ENCODE results near the gene ARSI. TPM values are rescaled to one million over a fixed set of nuclear protein-coding genes. Genes with fewer than 3 reads are reported as not detected.

Gene ARSI
- polyA plus RNA-seq, 10 donors, result 3.4 to 10.2 (median 6.1) TPM

- no peak for DNase-seq
Measured at GRCh38 chr5:150295172-150295634, 7.5 kb downstream of the ARSI start.

DNA sequence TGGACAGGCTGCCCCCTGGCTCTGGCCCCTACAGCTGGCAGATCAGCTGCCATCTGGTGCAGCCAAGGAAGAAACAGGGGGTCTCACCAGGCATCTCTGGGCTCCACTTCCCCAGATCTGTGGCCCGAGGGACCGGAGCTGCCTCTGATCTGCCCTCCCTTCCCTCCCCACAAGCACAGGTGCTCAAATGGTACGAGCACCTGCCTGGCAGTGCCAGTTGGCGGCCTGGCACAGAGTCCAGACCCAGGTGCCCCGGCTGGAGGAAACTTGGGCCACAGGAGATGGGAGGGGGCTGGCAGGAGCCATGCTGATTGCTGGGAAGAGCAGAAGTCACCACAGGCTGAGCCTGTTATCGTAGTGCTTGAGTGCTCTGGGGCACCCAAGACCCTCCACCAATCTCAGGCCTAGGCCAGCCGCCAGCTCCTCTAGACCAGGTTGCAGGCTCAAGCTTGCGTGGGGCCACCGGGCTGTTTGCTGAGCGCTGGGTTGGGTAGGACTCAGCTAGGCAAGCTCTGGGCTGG lies 8.1 kb downstream of the ARSI start:
- DNase-seq, result no peak

GRCh38 chr5:150293091-150293941 lies 9.4 kb downstream of the ARSI start:
- DNase-seq, result no peak

GRCh38 chr5:150291388-150292385 lies 11.0 kb downstream of the ARSI start:
- DNase-seq, result no peak

GRCh38 chr5:150289551-150290390 lies 12.9 kb downstream of the ARSI start, which contains the start of gene CAMK2A:
TSS of gene CAMK2A (minus strand) at chr5:150289773. CDS start at chr5:150289625, 148 bp downstream.
- no peak for DNase-seq

DNA sequence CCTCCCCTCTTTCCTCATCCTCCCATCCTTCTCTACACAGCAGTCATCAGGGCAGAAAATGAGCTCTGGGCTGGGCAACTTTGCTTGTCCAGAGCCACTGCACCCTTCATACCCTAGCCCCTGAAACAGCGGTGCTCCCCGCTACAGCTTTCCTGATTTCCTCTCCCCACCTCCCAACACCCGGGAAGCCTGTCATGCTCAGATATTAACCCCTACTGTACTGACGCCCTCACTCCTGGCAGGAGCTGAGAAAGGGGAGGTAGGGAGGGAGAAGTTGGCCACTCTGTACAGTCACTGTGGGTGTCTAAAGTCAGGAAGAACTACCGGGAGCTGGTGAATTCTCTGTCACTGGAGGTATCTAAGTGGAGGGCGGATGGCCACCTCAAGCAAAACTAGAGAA lies 13.9 kb downstream of the ARSI start:
- no peak for DNase-seq

DNA sequence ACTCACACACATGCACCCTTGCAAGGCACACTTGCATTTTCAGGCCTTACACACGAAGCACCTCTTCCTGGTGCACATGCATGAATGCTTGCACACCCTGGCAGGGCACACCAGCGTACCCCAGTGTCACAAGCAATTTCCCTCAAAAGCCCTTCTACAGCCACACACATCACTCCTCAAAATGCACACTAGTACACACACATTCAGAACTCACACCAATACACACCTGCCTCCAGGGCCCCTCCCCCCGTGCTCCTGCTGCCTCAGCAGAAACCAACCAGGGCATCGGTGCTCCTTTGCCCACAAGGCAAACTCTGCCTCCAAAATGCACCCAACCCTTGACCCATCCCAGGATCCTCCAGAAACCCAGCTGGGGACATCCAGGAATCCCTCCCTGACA lies 14.3 kb downstream of the ARSI start:
- no peak for DNase-seq

- no peak for DNase-seq
Measured at GRCh38 chr5:150286820-150287219, 15.9 kb downstream of the ARSI start.

- DNase-seq, result no peak
Measured at GRCh38 chr5:150285114-150285513, 17.6 kb downstream of the ARSI start.

DNA sequence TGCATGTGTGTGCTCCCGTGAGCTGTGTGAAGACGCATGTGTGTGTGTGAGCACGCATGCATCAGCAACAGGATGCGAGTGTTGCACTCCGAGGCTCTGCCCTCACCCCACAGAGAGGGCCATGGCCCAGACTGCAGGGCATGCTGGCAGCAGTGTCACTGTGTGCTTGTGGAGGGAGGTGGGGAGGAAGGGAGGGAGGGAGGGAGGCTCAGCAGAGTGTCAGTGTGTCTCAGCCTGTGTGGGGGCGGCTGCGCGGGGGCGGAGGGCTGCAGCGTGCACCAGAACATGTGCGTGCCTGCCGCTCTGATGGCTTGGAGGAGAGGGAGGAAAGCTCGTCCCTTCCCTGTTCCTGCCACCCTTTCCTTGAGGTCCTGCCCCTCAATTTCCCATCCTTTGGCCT lies 18.4 kb downstream of the ARSI start:
- DNase-seq, result no peak

DNA sequence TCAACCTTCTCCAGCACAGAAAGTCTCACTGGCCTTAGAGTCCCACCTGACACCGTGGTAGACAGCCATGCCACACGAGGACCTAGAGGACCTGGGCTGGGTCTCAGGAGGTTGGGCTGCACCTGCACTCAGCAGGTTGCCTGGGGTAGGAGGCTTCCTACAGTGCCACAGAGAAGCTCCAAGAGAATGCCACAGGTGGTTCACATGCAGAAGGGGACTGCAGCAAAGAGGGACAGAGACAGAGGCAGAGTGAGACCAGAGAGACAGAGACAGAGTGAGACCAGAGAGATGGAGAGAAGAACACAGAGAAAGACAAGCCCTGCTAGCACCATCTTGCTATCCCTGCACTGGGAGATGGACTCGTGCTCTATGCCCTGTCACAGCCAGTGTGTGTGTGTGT lies 18.8 kb downstream of the ARSI start:
- no peak for DNase-seq

DNA sequence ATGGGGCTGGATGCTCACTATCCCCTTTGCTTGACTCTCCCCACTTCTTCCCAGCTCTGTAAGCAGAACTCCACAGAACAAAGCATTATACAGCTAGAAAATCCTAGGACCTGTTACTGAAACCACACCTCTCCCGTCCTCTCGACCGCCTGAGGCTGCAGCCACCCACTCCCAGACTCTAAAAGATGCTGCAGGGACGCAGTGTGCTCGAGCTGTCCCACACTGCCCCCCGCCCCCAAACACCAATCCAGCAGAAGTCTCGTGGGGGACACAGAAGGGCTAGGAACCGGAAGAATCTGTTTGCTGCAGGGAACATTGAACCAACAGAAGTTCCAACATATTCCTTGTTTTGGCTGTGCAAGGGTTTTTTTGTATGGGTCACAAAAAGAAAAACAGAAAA lies 20.7 kb downstream of the ARSI start:
- no peak for DNase-seq

DNA sequence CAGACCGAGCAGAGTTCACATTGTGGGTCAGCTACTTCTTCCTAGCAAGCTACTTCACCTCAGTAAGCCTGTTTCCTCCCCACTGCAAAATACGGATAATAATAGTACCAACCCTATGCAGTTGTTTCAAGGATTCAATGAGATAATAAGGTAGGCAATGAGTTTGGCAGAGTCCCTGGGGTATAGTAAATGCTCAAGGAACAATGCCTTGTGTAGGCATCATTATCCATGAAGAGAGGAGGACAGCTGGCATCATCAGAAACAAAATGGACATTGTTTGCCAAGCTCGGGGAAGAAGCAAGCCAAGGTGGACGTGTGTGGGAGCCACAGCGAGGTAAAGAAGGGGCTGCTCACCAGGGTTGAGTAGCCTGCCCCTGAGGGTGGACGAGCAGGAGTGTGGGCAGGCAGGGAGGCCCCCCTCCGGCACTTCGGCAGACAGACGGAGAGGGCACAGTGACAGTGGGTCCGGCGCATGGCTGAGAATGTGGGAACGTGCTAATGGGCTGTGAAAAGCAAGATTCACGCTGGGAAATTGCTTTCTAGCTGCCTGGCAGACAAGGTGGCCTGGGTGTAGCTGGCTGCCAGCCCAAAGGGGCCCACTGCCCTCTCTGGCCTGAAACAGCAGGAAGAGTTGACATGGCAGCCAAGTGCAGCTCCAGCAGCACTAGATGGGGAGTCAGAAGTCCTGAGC lies 23.2 kb downstream of the ARSI start:
- no peak for DNase-seq

DNA sequence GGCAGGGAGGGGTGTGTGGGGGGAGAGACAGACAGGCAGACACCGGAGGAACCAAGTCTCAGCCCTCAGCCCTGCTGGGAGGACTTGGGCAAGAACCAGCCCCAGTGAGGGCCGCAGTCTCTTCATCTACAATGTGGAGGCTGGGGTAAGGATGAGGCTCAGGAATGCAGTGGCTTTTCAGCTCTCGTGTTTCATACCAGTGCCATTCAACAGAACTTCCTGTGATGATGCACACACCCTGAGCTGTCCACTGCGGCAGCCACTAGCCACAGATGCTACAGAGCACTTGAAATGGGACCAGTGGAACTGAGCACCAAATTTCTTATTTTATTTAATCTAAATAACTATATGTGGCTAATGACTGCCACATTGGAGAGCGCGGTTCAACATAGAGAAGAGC lies 23.8 kb downstream of the ARSI start:
- peak in 1 of 3 donors; percentile 61 for DNase-seq

- no peak for DNase-seq
Measured at GRCh38 chr5:150278046-150278730, 24.5 kb downstream of the ARSI start.

DNA sequence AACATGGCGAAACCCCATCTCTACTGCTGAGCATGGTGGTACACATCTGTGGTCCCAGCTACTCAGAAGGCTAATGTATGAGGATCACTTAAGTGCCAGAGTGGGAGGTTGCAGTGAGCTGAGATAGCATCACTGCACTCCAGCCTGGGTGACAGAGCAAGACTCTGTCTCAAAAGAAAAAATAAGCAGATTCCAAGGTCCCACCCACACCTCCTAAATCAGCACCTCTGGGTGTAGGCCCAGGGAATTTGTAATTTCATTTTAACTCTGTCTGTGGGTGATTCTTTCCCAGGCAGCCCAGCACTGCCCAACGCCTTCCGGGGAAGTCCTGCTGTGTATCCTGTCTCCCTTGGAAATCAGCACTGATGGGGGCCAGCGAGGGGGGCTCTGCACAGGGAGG lies 25.7 kb downstream of the ARSI start:
- DNase-seq, result no peak

DNA sequence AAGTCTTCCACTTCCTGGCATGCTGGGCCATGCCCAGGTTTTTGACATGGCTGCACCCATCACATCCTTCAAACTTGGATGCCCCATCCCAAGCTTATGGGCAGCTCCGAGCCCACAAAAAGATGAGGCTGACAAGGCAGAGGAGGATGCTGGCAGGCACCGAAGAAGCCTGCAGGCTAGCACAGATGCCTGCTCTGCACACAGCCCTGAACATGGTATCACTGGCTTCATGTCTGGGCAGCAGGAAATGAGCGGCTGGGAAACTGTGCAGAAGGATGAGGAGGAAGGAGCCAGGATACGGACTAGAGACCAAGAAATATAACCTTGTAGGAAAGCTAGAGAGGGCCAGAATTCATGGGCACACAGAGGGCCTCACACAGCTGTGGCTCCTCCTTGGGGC lies 27.9 kb downstream of the ARSI start:
- DNase-seq, result no peak

- no peak for DNase-seq
Measured at GRCh38 chr5:150272531-150272930, 30.2 kb downstream of the ARSI start.

DNA sequence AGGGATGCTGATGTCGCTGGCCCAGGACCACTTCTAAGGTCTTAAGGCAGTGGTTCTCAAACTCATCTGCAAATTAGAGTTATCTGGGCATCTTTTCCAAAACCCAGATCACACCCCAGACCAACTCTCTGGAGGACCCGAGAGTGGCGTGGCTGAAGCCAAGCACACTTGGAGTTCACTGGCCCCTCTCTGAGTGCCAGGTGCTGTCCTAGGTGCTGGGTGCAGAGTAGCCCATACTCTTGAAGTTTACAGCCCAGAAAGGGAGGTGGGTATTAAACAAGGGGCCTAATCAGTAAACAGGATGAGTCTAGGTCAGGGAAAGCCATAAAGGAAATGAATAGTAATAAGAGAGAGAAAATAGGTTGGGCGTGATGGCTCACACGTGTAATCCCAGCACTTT lies 30.8 kb downstream of the ARSI start:
- no peak for DNase-seq

- DNase-seq, result no peak
Measured at GRCh38 chr5:150271296-150271692, 31.4 kb downstream of the ARSI start.

All from muscle of back (tissue), 11 donors.